AG10803 (cell line): ENCODE results near the gene FKBP5.

Experiments used
- DNase-seq: peaks from one replicate; pipeline ENCODE4 v3.0.0; 2010; ENCODE audit warnings: low read depth
- H3K4me3 ChIP-seq: 2 replicates; pipeline ENCODE4 v1.5.1; 2011; ENCODE audit warnings: mild to moderate bottlenecking, low read length, control low read depth
- TF ChIP-seq, protein P1 (sequence below): conservative IDR thresholded peaks from 2 replicates; pipeline ENCODE4 v1.5.1; 2011; ENCODE audit warnings: mild to moderate bottlenecking, low read length, control low read depth, inconsistent platforms

Gene FKBP5

DNA sequence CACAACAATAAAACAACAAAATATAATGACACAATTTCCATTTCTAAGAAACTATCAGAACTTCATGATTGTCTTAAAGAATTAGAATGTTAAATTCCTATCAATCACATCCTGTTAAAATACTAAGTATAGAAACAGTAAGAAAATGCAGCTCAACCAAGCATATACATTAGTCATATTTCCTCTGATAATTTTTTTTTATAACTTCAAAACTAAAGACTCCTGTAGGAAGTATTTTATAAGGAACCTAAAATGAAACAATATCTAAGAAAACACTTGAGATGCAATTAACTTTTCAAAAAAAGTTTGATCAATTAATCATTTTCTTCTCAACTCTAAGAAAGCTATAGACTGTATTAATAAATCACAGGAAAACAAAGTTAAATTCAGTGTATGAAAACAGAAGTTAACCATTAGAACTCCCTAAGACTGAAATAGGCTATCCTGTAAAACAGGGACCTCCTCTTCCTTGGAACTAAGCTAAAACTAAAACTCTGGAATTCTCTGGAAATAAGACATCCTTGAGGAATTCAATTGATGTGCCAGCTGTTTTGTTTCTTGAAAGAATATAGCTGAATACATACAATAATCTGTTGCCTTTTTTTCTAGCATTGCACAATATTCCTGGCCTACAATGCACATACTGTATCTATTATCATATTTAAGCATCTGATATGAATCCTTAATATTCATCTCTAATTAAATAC is 19.8 kb downstream of the FKBP5 start:
- peak overlapping the region; percentile 4; the same call in 1 of the 2 replicates for H3K4me3 ChIP-seq
- TF ChIP-seq, protein P1, sequence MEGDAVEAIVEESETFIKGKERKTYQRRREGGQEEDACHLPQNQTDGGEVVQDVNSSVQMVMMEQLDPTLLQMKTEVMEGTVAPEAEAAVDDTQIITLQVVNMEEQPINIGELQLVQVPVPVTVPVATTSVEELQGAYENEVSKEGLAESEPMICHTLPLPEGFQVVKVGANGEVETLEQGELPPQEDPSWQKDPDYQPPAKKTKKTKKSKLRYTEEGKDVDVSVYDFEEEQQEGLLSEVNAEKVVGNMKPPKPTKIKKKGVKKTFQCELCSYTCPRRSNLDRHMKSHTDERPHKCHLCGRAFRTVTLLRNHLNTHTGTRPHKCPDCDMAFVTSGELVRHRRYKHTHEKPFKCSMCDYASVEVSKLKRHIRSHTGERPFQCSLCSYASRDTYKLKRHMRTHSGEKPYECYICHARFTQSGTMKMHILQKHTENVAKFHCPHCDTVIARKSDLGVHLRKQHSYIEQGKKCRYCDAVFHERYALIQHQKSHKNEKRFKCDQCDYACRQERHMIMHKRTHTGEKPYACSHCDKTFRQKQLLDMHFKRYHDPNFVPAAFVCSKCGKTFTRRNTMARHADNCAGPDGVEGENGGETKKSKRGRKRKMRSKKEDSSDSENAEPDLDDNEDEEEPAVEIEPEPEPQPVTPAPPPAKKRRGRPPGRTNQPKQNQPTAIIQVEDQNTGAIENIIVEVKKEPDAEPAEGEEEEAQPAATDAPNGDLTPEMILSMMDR, result no peak
- DNase-seq, result peak; percentile 64

DNA sequence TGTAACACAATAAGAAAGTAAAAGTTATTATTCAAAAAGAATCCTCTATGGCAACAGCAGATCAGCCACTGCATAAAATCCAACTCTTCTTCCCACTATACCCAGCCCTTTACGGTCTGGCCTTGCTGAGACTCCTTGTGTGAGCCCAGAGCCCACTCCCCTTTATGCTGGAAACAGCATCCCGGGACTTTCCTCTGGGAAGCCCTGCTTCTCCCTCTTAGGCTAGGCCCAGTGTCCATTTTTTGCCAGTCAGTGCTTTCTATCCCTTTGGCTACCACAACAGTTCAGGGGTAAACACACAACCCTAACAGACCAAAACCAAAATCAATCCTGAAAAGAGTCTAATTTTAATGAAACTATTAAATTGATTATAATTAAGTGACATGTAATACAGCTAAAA is 20.6 kb downstream of the FKBP5 start:
- TF ChIP-seq, protein P1, result no peak
- no peak for DNase-seq
- peak overlapping the region; percentile 6; the same call in 1 of the 2 replicates for H3K4me3 ChIP-seq

DNA sequence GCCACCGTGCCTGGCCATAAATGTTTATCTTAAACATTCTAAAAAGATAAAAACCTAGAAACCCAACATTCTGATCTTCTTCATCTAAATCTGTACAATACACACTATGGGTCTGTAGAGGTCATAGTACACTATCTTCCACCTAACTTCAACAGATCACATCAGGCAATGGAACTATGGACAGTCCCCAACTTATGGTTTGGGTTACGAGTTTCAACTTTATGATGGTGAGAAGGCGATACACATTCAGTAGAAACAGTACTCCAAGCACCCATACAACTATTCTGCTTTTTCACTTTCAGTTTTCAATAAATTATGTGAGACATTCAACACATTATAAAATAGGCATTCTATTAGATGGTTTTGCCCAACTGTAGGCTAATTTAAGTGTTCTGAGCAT is 23.1 kb downstream of the FKBP5 start:
- TF ChIP-seq, protein P1, result no peak
- H3K4me3 ChIP-seq, result no peak overlapping the region
- DNase-seq, result no peak

DNA sequence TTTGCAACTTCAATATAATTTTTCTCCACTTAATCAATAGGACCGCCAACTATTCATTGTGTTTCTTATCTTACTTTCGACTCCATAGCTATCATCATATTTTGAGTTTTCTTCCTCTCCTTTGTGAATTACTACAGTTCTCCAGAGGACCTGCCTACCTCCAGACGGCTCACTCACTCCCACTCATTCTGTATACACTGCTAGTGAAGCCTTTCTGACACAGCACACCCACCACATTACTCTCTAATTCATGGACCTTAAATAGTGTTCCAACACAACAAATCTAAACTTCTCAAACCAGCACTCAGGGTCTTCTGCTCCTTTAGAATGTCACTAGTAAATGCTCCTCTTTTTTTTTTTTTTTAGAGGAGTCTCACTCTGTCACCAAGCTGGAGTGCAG is 23.8 kb downstream of the FKBP5 start:
- no peak for DNase-seq
- TF ChIP-seq, protein P1, result no peak
- no peak overlapping the region for H3K4me3 ChIP-seq

DNA sequence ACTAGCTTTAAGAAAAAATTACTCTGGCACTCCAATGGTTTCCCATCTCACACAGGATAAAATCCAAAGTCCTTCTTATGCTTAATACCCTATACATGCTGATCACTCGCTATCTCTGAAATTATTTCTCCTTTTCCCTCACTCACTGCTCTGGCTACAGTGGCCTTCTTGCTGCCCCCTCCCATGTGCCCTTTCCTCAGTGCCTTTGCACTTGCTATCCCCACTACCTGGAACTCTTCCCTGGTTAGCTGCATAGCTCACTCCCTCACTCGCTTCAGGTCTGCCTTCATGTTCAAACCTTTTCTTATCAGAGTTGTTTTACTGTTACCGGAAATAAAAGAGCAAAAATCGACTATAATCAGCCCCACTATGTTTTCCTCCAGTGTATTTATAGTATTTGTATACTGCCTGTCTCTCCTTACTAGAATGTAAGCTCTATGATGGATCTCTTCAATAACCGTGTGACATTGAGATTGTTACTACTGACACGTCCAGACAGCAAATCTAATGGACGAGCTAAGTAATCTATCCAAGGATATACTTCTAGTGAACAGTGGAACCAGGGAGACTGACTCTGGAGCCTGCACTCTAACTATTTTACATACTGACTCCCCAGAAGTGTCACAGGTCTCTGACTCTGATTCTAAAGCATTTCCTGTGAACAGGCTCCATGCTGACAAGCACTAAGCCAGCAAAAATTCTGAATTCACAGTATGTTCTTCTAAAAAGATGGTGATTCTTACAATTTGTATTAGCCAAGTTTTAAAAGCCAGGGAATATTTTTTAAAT is 25.1 kb downstream of the FKBP5 start:
- TF ChIP-seq, protein P1, result no peak
- DNase-seq, result peak; percentile 63
- no peak overlapping the region for H3K4me3 ChIP-seq

DNA sequence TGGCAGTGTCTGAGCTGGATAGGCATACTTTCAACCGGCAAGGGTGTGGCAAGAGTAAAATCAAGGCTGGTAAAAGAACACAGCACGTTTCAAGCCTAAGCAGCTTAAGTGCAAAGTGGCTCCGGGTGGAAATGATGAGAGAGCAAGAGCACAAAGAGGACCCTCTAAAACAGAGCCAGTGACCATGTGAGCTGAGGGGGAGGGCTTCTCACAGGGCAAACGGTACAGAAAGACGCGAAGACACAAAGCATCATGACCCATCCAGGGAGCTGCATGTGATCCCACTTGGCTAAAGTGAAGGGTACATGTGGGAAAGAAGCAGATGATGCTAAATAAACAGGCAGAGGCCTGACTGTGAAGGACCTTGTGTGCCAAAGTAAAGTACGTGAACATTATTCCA is 25.7 kb downstream of the FKBP5 start:
- no peak overlapping the region for H3K4me3 ChIP-seq
- DNase-seq, result no peak
- TF ChIP-seq, protein P1, result no peak

DNA sequence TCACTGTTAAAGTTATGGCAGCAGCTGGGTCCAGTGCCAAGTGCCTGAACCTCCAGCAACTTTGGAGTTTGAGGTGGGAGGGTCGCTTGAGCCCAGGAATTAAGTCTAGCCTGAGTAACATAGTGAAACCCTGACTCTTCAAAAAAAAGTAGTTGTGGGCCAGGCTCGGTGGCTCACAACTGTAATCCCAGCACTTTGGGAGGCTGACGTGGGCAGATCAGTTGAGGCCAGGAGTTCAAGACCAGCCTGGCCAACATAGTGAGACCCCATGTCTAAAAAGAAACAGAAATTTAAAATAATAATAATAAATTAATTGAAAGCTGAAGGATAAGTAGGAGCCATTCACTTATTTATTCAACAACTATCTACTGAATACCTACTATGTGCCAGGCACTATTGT is 33.8 kb downstream of the FKBP5 start:
- no peak for DNase-seq
- no peak overlapping the region for H3K4me3 ChIP-seq
- TF ChIP-seq, protein P1, result no peak
